GM10248 (cell line): ENCODE data around the gene BRINP2.
"Not testable (repeated sequence)": the region's sequence is repeated elsewhere in the genome, so short reads cannot be mapped to it uniquely, and the experiment has no call there.

Experiments
- CTCF ChIA-PET: fragments of 300-600 bp; sonication (Branson Sonifier 250); formaldehyde crosslinking; extraction: SDS; loops from one replicate; lab custom pipeline; 2021; ENCODE audit warnings: antibody characterized with exemption; lab: Yijun Ruan, JAX
- POLR2A ChIA-PET: fragments of 350-650 bp; sonication (Branson Sonifier 250); formaldehyde crosslinking; extraction: SDS; loops from one replicate; lab custom pipeline; 2020; ENCODE audit warnings: antibody characterized with exemption; lab: Yijun Ruan, JAX
- DNase-seq: peaks from one replicate; pipeline ENCODE4 v3.0.0; 2012; ENCODE audit errors: extremely low spot score
- TF ChIP-seq, protein P1 (sequence below): IDR thresholded peaks from 2 replicates; pipeline ENCODE4 v1.5.1; 2012; ENCODE audit warnings: mild to moderate bottlenecking, low read depth; ENCODE audit errors: extremely low read depth, missing control alignments, control extremely low read depth

The BRINP2 gene

DNA sequence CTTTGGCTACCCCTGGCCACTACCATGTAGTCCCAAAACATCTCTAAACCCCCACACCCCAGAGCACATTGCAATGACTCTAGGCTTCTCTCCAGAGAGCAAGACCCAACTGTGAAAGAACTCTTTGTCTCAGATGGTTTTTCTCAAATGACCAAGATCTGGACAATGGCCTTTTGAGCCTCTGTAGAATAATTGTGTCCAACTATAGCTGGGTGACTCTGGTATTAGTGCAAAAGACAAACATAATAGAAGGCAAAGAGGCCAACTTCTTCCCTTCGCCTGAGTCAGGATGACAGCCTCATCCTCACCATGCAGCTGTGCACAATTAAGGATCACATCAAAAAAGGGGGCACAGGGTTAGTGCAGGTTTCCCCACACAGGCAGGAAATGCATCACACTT, 139.6 kb downstream of the BRINP2 start:
- DNase-seq, result no peak
- CTCF ChIA-PET, result interaction anchor here (1.4 kb wide), 1 partner anchor 20 kb away, joined by 3 read pairs; no protein-coding TSS in a partner anchor
- TF ChIP-seq, protein P1, sequence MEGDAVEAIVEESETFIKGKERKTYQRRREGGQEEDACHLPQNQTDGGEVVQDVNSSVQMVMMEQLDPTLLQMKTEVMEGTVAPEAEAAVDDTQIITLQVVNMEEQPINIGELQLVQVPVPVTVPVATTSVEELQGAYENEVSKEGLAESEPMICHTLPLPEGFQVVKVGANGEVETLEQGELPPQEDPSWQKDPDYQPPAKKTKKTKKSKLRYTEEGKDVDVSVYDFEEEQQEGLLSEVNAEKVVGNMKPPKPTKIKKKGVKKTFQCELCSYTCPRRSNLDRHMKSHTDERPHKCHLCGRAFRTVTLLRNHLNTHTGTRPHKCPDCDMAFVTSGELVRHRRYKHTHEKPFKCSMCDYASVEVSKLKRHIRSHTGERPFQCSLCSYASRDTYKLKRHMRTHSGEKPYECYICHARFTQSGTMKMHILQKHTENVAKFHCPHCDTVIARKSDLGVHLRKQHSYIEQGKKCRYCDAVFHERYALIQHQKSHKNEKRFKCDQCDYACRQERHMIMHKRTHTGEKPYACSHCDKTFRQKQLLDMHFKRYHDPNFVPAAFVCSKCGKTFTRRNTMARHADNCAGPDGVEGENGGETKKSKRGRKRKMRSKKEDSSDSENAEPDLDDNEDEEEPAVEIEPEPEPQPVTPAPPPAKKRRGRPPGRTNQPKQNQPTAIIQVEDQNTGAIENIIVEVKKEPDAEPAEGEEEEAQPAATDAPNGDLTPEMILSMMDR, result no peak
- POLR2A ChIA-PET, result no interaction called here

DNA sequence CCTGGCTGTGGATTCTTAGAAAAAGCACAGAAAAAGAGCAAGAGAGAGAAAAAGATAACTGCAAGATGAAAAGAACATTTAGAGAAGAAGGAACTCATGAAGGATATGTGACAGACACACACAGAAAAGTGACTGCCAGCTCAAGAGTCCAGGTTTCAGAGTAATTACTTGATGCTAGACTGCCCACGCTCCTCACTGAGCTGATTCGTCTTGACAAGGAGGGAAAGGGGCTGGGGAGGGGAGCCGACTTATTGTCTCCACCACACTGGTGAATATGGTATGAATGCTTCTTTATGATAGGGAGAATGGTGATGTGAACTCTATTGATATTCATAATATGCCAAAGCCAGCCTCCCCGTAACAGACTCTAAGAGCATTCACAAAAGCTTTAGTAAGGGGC, 140.4 kb downstream of the BRINP2 start:
- TF ChIP-seq, protein P1, result no peak
- POLR2A ChIA-PET, result no interaction called here
- CTCF ChIA-PET, result interaction anchor here (1.4 kb wide), 1 partner anchor 19 kb away, joined by 3 read pairs; no protein-coding TSS in a partner anchor
- no peak for DNase-seq

DNA sequence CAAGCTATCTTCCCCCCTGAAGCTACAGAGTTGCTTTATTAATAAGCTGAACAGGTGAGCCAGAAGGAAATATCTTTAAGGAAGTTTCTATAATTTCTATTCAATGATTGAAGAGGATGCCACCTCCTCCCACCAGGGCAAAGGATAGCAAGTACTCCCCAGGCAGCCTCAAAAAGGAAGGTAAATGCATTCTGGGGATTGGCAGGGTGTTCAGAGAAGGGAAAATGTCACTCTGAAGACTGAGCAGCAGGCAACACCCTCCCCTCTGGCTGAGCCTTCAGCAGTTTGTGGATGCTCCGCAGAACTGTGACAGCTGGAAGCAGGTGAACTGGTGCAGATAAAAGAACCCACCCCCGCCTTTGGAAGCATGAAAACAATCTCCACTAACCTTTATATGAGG, 140.8 kb downstream of the BRINP2 start:
- CTCF ChIA-PET, result no interaction called here
- DNase-seq, result no peak
- POLR2A ChIA-PET, result no interaction called here
- TF ChIP-seq, protein P1, result no peak

DNA sequence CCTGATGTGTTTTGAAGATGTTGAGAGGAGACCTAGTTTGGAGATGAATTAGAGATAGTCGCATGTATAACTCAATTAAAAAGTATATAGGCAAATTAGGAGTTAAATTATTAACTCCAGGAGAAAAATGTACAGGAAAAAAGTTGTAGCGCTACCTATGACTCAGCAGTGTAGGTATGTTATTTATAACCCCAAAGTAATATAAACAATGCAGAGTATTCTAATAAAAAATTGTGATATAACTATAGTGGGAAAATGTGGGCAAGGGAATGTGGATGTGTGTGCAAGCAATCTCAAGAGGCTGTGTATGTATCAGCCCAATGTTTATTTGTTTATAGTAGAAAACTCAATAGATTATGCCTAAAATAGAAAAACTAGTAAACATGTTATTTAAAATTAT, 144.5 kb downstream of the BRINP2 start:
- ChIA-PET POLR2A (no interaction called here), CTCF (no interaction called here)
- TF ChIP-seq, protein P1, result no peak
- DNase-seq, result no peak

DNA sequence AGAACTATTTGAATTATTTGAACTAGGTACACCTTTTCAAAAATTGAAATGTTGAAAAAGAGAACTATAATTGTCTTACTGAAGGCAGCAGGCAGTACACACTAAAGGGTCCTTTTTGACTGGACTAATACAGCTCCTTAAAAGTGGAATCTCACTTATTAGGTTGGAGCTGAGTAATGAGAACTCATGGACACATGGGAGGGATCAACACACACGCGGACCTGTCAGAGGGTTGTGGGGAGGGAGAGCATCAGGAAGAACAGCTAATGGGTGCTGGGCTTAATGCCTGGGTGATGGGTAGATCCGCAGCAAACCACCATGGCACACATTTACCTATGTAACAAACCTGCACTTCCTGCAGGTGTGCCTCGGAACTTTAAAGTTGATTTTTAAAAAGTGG, 145.0 kb downstream of the BRINP2 start:
- TF ChIP-seq, protein P1, result no peak
- CTCF ChIA-PET, result no interaction called here
- no peak for DNase-seq
- POLR2A ChIA-PET, result no interaction called here

DNA sequence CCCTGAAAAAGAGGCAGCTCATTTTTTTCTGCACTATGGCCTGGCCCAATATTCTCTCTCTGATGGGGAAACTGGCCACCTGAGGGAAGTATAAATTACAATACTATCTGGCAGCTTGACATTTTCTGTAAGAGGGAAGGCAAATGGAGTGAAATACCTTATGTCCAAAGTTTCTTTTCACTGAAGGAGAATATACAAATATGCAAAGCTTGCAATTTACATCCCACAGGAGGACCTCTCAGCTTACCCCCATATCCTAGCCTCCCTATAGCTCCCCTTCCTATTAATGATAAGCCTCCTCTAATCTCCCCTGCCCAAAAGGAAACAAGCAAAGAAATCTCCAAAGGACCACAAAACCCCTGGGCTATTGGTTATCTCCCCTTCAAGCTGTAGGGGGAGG, 150.7 kb downstream of the BRINP2 start:
- CTCF ChIA-PET, DNase-seq, POLR2A ChIA-PET: not testable (repeated sequence)

DNA sequence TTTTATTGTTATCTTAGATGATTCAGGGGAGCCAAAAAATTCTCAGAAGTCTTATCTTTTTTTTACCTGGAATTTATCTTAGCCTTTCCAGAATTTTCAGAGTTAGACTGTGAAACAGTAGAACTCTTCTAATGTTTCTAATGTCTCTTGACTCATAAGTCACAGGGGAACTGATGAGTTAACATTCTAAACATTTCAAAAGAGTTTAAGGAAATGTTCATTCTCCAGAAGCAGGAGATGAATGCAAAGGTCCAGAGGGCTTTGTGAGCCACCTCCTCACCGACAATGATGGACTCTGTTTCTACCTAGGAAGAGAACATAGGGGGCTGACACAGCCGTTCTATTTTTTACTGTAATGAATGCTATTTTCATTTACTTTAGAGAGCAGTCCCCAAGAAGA, 157.5 kb downstream of the BRINP2 start:
- TF ChIP-seq, protein P1, result no peak
- CTCF ChIA-PET, result no interaction called here
- POLR2A ChIA-PET, result no interaction called here
- no peak for DNase-seq
